PC-9 (cell line): Measurements from ENCODE around the gene DNAI1.

ENCODE experiments used
- EZH2 ChIP-seq: fragments of 200-600 bp; sonication (generic); IDR thresholded peaks from 2 replicates; pipeline ENCODE4 v1.8.0; 2017; ENCODE audit warnings: antibody characterized with exemption, low read depth
- TF ChIP-seq, protein P1 (sequence below): fragments of 200-600 bp; sonication (generic); conservative IDR thresholded peaks from 2 replicates; pipeline ENCODE4 v1.6.1; 2017; ENCODE audit warnings: mixed run types, antibody characterized with exemption, mild to moderate bottlenecking, moderate library complexity

- TF ChIP-seq, protein P1, sequence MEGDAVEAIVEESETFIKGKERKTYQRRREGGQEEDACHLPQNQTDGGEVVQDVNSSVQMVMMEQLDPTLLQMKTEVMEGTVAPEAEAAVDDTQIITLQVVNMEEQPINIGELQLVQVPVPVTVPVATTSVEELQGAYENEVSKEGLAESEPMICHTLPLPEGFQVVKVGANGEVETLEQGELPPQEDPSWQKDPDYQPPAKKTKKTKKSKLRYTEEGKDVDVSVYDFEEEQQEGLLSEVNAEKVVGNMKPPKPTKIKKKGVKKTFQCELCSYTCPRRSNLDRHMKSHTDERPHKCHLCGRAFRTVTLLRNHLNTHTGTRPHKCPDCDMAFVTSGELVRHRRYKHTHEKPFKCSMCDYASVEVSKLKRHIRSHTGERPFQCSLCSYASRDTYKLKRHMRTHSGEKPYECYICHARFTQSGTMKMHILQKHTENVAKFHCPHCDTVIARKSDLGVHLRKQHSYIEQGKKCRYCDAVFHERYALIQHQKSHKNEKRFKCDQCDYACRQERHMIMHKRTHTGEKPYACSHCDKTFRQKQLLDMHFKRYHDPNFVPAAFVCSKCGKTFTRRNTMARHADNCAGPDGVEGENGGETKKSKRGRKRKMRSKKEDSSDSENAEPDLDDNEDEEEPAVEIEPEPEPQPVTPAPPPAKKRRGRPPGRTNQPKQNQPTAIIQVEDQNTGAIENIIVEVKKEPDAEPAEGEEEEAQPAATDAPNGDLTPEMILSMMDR, result no peak
- TF ChIP-seq EZH2, result no peak
These were observed 55.8 kb downstream of the DNAI1 start for GRCh38 chr9:34514401-34514800.
